Stimulated activated CD4-positive, alpha-beta T cell treated with anti-CD3 and anti-CD28 coated beads, TNF-alpha, amount 100 ng/mL, for 1 hour (primary cell): Measurements from ENCODE around the gene COQ10B.
"Not testable (repeated sequence)": the region's sequence is repeated elsewhere in the genome, so short reads cannot be mapped to it uniquely, and the experiment has no call there.

ENCODE experiments used
- DNase-seq, 3 donors: peaks; one replicate each; pipeline ENCODE4 v3.0.0-alpha.2; 2020; ENCODE audit warnings: low read depth in 3 of 3, low spot score in 1 of 3

The COQ10B gene

DNA sequence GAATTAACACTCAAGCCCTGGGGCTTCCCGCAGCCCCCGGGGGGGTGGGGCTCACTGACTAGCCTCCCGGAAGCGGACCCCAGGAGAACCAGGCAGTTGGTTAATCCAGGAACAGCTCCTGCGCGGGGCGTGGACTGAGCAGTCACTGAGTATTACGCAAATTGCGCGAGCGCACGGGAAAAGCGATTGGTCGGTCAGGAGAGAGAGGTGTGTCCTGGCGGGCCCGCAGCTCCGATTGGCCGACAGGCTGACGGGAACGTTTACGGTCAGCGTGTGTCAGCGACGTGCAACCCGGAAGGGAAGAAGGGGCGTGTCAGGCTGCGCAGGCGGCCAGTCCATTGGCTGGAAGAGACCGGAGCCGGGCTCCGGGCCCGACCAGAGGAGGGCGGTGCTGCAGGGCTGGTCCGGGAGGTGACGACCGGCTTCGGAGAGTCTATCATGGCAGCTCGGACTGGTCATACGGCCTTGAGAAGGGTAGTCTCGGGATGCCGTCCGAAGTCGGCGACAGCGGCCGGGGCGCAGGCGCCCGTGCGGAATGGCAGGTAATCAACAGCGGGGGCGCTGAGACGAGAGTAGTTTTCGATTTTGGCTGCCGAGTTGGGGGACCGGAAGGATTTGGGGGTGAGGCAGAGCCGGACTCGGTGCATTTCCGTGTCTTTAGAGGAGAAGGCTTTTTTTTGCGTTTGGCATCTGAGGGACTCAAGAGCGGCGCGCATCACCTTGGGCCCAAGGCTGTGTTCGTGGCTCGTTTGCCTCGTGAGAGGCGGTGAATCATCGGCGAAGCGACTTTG, at the start of gene COQ10B:
Gene COQ10B (plus strand): TSS at position 430 of the 791 bp plus-strand sequence. CDS start 9 bp downstream, at position 439.
- DNase-seq: peak; percentile 90 to 95 (median 94)

- no peak for DNase-seq
These were observed 47.8 kb upstream of the COQ10B start for GRCh38 chr2:197405582-197405981.

- no peak for DNase-seq
These were observed 39.3 kb upstream of the COQ10B start for GRCh38 chr2:197414039-197414438.

- no peak for DNase-seq
These were observed 38.8 kb upstream of the COQ10B start for GRCh38 chr2:197414515-197414914.

- no peak for DNase-seq
These were observed 37.1 kb upstream of the COQ10B start for GRCh38 chr2:197416268-197416667.

GRCh38 chr2:197419438-197419837, 33.9 kb upstream of the COQ10B start:
- DNase-seq: no peak

GRCh38 chr2:197423307-197423706, 30.0 kb upstream of the COQ10B start:
- no peak for DNase-seq

- DNase-seq: no peak
These were observed 27.8 kb upstream of the COQ10B start for GRCh38 chr2:197425550-197425949.

DNA sequence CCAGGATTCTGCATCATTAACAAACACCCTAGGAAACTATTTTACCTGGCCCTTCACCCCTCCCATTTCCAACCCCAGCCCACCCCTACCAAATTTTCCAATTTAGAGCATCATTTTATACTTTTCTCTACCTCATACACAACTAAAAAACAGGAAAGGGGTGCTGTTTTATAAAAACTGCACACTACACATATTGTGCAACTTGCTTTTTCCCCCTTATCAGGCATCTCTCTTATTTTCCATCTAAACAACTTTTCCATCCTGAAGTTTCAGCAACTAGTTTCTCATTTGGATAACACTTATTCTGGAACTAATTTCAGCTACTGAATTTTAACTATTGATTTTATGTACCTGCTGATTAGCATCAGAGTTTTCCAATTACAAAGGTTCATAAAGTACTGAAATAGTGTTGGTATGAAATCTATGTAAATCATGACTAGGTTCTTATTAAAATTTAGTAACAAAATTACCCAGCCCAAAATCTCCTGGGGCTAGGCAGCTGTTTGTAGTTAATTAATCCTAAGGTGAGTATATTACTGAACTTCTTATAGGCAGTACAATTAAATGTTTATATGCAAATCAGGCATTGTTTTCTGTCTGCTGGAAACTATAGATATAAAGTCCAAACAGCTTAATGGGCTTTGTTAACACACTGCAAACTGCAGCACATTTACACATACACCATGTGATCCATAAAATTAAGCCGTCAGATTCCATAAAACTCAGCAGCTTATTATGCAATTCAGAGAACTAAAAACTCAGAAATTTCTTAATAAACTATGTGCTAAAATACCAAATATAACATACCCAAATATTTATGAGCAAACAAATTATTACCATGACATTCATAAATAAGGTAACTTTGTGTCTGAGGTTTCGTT, 26.4 kb upstream of the COQ10B start:
- no peak for DNase-seq

DNA sequence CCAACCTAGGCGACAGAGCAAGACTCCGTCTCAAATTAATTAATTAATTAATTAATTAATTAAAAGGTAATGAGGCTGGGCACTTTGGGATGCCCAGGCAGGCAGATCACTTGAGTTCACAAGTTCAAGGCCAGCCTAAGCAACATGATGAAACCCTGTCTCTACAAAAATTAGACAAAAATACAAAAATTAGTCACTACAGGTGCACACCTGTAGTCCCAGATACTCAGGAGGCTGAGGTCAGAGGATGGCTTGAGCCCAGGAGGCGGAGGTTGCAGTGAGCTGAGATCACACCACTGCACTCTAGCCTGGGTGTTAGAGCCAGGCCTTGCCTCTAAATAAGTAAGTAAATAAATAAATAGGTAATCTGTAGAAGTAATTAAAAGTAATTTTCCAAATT, 25.4 kb upstream of the COQ10B start:
- no peak for DNase-seq

GRCh38 chr2:197431858-197432257, 21.5 kb upstream of the COQ10B start:
- DNase-seq: no peak

DNA sequence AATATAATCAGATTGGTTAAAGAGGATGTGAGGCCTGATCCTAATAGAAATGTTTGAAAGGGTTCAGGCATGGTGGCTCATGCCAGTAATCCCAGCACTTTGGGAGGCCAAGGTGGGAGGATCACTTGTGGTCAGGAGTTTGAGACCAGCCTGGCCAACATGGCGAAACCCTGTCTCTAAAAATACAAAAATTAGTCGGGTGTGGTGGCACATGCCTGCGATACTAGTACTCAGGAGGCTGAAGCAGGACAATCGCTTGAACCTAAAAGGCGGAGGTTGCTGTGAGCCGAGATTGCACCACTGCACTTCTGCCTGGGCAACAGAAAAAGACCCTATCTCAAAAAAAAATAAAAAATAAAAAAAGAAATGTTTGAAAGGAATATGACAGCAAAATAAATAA, 20.8 kb upstream of the COQ10B start:
- not testable (repeated sequence) for DNase-seq

DNA sequence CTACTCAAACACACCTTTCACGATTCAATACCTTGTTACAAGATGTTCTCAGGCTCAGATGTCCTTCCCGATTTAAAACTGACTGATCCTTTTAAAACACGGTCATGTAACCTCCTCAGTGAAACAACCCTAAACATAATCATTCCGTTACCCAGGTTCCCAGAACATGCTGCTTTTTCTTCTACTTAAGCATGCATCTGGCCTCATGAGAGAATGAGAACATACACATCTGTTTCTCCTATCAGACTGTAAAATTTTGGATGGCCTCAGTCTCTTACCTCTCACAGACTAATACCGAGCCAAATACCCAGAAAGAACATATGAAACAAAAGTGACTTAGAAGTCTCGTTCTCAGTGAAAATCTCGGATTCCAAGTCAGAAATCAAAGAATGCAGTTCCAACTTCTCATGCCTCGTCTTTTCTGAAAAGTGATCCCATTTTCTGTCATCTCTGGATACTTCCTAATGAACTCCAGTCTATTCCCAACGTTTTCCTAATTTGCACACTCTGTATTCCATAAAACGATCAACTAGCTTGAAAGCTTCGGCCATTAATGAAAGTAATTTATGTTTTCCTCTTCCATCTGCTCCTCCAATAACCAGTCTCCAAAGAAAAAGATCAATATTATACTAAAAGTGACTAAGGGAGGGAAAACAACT, 19.4 kb upstream of the COQ10B start:
- no peak for DNase-seq

DNA sequence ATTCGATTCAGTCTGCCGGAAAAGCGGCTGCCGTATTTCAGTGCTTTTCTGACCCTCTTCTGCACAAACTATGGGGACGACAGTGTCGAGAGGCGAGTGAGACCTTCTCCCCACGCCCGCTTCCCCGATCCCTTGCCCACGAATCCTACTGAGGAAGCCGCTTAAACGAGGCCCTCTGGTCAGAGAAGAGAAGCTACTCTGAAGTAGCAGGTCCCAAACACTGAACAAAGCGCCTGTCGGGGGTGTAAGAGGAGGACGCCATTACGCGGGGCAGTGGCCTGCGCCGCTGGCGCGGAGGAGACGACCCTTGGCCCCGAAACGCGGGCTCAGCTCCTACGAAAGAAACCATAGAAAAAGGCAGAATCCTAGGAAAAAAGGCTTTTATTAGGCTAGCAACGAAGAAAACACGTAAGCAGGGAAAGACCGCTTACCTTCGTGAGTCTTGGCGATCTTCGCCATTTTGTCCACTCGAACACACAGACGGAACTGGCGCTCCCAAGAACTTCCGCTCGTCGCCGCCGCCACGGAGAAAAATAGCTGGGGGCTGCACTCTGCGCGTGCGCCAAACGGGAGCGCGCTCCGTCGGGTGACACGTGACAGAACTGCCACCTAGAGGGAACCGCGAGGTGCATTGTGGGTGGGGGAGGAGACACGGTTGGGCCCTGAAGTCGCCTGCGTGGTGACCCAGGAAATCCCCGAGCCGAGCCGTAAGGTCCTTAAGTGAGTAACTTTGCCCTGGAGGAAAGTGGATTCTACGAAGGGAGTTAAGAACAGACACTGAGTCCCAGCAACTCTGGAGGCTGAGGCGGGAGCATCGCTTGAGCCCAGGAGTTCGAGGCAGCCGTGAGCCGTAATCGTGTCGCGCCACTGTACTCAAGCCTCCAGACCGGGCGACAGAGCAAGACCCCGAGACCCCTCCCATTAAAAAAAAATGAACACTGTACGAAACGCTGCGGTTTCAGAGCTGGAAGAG, 18.5 kb upstream of the COQ10B start, which contains the start of gene SF3B1:
Gene SF3B1 (minus strand): TSS at position 488 of the 973 bp plus-strand sequence. CDS start 29 bp downstream, at position 459.
- peak; percentile 97 to 98 (median 97) for DNase-seq

DNA sequence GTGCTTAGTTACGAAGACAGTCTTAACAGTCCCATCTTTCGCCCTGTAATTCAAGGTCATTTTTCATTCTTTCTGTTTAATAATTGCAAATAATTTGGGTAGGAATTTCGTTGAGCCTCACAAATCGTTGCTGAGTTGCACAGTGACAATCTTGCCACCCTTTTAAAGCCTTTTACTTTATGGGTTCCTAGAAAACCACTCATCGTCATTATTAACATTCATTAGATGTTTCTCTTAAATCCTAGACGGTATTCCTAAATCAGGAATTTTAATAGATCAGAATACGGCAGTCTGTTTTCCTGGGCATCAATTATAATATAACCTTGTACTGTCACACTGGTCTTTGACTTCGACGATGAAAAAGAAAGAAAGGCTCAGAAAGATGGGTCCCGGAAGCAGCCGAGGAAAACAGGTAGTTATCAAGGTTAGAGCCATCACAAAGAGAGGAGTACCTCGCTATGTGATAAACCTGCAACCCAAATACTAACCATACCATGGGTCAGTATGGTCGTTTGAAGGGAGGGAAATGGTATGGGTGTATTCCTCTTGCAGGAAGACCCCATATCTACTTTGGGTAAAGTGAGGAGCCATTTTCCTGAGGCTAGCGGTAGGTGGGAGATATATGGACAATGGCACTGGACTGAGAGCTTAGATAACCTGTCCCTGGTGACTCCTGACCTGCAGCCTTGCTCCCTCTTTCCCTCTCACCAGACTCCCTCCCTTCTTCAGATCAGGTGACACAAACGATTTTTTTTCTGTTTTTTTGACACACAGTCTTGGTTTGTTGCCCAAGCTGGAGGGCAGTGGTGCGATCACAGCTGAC, 17.5 kb upstream of the COQ10B start:
- no peak for DNase-seq

DNA sequence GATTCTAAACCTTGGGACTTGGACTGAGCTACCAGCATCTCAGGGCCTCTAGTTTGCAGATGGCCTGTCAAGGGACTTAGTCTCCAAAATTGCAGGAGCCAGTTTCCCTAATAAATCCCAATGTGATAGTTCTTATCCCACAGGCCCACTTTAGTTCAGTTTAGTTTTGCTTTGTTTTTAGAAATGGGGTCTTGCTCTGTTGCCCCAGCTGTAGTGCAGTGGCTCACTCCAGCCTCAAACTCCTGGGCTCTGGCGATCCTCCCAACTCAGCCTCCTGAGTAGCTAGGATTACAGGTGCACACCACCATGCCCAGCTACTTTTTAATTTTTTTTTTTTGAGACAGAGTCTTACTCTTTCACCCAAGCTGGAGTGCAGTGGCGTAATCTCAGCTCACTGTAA, 16.0 kb upstream of the COQ10B start:
- no peak for DNase-seq

GRCh38 chr2:197442857-197443256, 10.5 kb upstream of the COQ10B start:
- no peak for DNase-seq

- no peak for DNase-seq
These were observed 7.6 kb upstream of the COQ10B start for GRCh38 chr2:197445746-197446145.

DNA sequence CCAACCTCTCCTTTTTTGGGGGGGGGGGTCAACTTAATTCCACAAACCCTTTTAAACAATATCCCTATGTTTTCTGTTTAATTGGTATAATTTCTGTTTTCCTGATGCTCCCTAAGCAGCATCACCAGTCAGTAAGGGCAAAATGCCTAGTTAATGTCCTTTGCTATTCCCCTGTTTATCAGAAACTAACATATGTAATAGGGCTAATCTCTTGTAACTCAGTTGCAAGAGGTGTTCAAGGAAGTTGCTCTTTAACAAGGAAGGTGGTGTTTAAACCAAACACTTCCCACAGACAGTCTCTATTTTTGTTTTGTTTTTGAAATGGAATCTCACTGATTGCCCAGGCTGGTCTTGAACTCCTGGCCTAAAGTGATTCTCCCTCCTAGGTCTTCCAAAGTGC, 6.5 kb upstream of the COQ10B start:
- no peak for DNase-seq
